H7 (cell line): ENCODE results near the gene UBAP2L. TPM values are rescaled to one million over a fixed set of nuclear protein-coding genes. Genes with fewer than 3 reads are reported as not detected.
"Not testable (repeated sequence)": the region's sequence is repeated elsewhere in the genome, so short reads cannot be mapped to it uniquely, and the experiment has no call there.

Experiments
- DNase-seq: peaks from one replicate; pipeline ENCODE4 v3.0.0; 2012
- H3K27me3 ChIP-seq: 2 replicates; pipeline ENCODE4 v1.6.0; 2011; ENCODE audit warnings: mild to moderate bottlenecking, low read length; ENCODE audit not compliant: control insufficient read depth, insufficient read depth
- H3K36me3 ChIP-seq: replicated peaks from 2 replicates; pipeline ENCODE4 v1.5.1; 2011; ENCODE audit warnings: low read length; ENCODE audit not compliant: control insufficient read depth, insufficient read depth
- H3K4me3 ChIP-seq: 2 replicates; pipeline ENCODE4 v1.5.1; 2011; ENCODE audit warnings: low read depth, mild to moderate bottlenecking, control low read depth, low read length, moderate library complexity; ENCODE audit not compliant: insufficient read depth
- total RNA-seq: library from RNA; depleted of rRNA; stranded (reverse); fragments of >200 nt; shearing (Covaris generic); gene quantifications from 2 replicates; pipeline ENCODE4 v1.2.3, GENCODE V29; 2014

UBAP2L gene
- total RNA-seq, 1 experiment from 2014 or later: 162 TPM

DNA sequence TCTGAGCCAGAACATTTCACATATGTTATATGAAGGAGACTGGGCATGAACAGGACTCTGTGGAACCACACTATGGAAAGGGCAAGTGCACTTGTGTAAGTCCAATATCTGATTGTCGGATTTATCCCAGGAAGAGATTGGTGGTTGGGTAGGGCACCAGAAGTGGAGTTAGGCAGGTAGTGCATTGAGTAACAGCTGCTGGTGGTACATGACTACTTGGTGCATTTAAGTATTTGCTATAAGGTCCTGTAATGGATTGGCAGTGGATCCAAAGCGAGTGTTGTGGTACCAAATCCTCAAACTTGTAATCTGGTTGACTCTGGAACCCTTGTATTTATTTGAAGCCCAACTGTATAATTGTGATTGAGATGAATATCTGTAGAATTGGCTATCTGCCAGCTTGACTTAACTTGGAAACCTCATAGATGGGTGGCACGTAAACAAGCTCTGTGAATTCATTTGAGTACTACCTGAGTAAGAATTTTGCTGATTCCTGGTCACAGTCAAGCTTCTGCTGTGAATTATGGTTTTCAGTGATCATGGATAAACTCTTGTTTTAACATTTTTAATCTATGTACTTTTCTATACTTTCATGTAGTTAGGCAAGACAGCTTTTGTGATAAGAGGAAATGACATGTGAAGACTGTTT lies 21.1 kb downstream of the UBAP2L start:
- H3K4me3 ChIP-seq: no peak overlapping the region
- H3K27me3 ChIP-seq: no peaks in the 10 kb centered on the region
- H3K36me3 ChIP-seq: peaks cover 53% of the 10 kb centered on the region
- DNase-seq: no peak

DNA sequence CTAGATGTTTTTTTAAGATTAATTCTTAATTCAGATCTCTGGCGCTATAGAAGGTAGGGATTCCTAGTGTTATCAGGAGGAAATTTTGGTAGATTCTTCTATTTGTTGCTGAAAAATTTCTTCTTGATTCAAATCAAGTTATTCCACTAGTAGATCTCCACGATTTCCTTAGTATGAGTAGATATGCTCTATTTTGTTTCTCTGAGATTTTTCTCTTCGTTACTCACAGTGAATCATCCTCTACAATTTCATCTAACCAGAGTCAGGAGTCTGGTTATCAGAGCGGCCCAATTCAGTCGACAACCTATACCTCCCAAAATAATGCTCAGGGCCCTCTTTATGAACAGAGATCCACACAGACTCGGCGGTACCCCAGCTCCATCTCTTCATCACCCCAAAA lies 32.9 kb downstream of the UBAP2L start:
- H3K36me3 ChIP-seq: peaks cover 69% of the 10 kb centered on the region
- DNase-seq: no peak
- no peak overlapping the region for H3K4me3 ChIP-seq
- H3K27me3 ChIP-seq: no peaks in the 10 kb centered on the region

DNA sequence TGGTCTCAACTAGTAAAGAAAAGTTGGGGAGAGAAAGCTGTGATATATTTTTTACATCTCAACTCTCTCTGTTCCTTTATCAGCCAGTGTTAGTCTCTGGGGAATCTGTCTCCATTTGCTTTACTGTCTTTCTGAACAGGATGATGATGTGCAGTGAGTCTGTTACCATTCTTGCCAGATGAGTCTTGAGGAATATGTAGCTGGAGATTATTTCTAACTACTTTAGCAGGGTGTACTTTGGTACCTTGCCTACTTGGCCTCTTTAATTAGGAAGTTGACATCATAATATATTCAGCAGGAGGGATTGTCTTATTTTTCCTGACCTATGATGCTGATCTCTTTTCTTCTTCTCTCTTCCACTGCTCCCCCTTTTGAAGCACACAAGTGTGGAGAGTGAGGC lies 35.9 kb downstream of the UBAP2L start:
- DNase-seq: no peak
- Histone ChIP-seq H3K27me3 (no peaks in the 10 kb centered on the region), H3K36me3 (peaks cover 75% of the 10 kb centered on the region), H3K4me3 (no peak overlapping the region)

GRCh38 chr1:154258784-154259183 lies 38.0 kb downstream of the UBAP2L start:
- DNase-seq: no peak
- Histone ChIP-seq H3K4me3 (no peak overlapping the region), H3K36me3 (peaks cover 79% of the 10 kb centered on the region), H3K27me3 (no peaks in the 10 kb centered on the region)

DNA sequence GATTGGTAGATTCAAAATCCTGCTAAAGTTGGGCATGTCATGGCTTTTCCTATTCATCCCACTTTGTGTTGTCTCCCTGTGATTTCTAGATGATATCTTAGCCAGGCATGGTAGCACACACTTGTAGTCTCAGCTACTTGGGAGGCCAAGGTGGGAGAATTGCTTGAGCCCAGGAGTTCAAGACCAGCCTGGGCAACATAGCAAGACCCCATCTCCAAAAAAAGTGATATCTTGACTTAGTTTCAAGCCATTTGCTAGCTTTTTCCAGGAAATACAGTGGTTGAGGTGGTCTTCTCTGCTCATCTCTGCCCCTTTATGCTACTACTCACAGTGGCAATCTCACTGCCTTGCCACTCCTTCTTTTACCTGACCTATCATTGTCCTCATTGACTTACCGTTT lies 39.4 kb downstream of the UBAP2L start:
- DNase-seq: no peak
- no peak overlapping the region for H3K4me3 ChIP-seq
- no peaks in the 10 kb centered on the region for H3K27me3 ChIP-seq
- H3K36me3 ChIP-seq: peaks cover 77% of the 10 kb centered on the region

DNA sequence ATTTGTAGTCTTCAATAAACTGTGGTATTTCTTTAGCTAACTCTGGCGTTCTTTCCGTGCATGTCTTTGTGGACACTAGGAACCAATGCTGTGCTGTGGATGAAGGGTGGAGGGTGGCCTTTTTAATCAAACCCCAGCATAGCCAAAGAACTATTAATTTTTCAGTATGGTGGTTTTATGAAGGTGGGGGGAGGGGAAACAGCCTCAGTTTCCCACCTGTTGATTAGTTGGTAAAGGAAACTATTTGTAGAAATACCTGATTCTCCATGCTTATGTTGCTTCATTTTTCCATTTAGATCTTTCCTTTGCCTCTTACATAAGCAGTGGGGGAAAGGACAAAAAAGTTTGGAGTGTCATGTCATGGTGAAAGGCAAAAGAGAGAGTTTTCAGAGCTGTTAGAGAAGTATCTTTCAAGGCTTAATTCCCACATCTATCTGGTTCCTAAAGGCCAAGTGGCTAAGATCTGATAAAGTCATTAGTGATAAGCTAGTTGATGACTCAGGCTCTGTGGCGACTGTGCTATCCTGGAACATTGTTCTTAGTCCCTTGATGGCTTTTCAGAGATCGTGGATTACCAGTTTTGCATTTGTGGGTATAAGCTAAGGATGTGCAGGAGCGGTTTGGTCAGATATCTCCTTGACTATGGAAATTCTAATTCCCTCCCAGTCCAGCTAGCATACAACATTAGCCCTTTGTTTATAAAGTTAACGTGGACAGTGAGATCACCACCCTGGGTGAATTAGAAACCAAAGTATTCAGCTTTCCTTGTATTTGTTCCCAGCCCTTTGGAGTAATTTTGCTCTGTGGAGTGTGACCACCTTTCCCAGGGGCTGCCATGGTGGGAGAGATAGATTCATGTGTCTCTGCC lies 42.9 kb downstream of the UBAP2L start:
- DNase-seq: no peak
- Histone ChIP-seq H3K36me3 (peaks cover 58% of the 10 kb centered on the region), H3K4me3 (no peak overlapping the region), H3K27me3 (no peaks in the 10 kb centered on the region)

GRCh38 chr1:154264454-154264853 lies 43.7 kb downstream of the UBAP2L start:
- peaks cover 58% of the 10 kb centered on the region for H3K36me3 ChIP-seq
- no peaks in the 10 kb centered on the region for H3K27me3 ChIP-seq
- H3K4me3 ChIP-seq: no peak overlapping the region
- no peak for DNase-seq

- Histone ChIP-seq H3K4me3 (no peak overlapping the region), H3K36me3 (peaks cover 47% of the 10 kb centered on the region), H3K27me3 (no peaks in the 10 kb centered on the region)
- no peak for DNase-seq
Observed at GRCh38 chr1:154265586-154265985, 44.8 kb downstream of the UBAP2L start.

DNA sequence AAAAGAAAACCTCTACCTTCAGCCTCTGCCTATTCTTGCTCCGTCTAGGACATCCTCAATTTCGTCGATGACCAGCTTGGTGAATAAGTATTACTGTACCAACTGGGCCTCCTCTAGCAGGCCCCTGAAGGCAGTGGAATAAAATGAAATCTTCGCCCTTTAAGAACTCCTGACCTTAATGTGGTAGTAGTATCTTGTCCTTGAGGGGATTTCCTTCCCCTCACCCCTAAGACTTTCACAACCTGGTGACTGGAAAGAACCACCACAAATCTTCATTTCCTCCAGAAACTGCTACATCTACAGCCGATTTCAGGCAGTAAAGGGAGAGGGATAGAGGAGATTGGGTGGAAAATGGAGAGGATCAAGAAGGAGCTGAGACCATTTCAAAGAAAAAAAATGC lies 50.1 kb downstream of the UBAP2L start:
- Histone ChIP-seq H3K36me3 (peaks cover 20% of the 10 kb centered on the region), H3K4me3 (no peak overlapping the region)

GRCh38 chr1:154272217-154272998 lies 51.7 kb downstream of the UBAP2L start, which contains the start of gene HAX1:
Gene HAX1, plus strand, starts transcription at chr1:154272629. Its CDS starts 95 bp downstream, at chr1:154272724.
- DNase-seq: peak; percentile 90
- Histone ChIP-seq H3K27me3 (no peaks in the 10 kb centered on the region), H3K36me3 (peaks cover 15% of the 10 kb centered on the region), H3K4me3 (peak within 1 kb of the TSS; percentile 83)

More for the DNA sequence above, 50.1 kb downstream of the UBAP2L start:
- no peak for DNase-seq
- H3K27me3 ChIP-seq: no peaks in the 10 kb centered on the region

GRCh38 chr1:154272999-154273563 lies 52.3 kb downstream of the UBAP2L start:
- peaks cover 15% of the 10 kb centered on the region for H3K36me3 ChIP-seq
- H3K4me3 ChIP-seq: peak overlapping the region; percentile 83
- peak; percentile 38 for DNase-seq
- no peaks in the 10 kb centered on the region for H3K27me3 ChIP-seq

DNA sequence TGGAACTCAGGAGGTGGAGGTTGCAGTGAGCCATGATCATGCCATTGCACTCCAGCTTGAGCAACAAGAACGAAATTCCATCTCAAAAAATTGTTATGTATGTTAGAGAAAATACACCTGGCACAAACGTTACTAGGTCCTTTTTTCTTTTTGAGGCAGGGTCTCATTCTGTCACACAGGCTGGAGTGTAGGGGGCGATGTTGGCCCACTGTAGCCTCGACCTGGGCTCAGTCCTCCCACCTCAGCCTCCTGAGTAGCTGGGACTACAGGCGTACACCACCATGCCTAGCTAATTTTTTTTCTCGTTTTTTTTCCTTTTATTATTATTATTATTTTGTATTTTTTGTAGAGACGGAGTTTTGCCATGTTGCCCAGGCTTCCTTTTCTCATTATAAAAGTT lies 56.0 kb downstream of the UBAP2L start:
- H3K4me3 ChIP-seq: no peak overlapping the region
- no peak for DNase-seq
- peaks cover 7% of the 10 kb centered on the region; the same call in 1 of the 2 replicates for H3K36me3 ChIP-seq
- H3K27me3 ChIP-seq: no peaks in the 10 kb centered on the region

GRCh38 chr1:154287591-154287990 lies 66.8 kb downstream of the UBAP2L start:
- not testable (repeated sequence) for DNase-seq, H3K27me3 ChIP-seq, H3K4me3 ChIP-seq, H3K36me3 ChIP-seq

- no peaks in the 10 kb centered on the region for H3K27me3 ChIP-seq
- no peak overlapping the region for H3K4me3 ChIP-seq
- no peak for DNase-seq
- no peaks in the 10 kb centered on the region for H3K36me3 ChIP-seq
Observed at GRCh38 chr1:154288661-154289060, 67.9 kb downstream of the UBAP2L start.
